NCI-H2029 (cell line): ENCODE data around the gene DUSP28.

ENCODE experiments used
- DNase-seq: peaks from one replicate; lab custom pipeline; 2025; lab: John Stamatoyannopoulos, UW

The DUSP28 gene

GRCh38 chr2:240560480-240561324 lies 545 bp downstream of the DUSP28 start:
- peak; percentile 96 for DNase-seq

GRCh38 chr2:240561325-240561971 lies 1.3 kb downstream of the DUSP28 start:
- DNase-seq: peak; percentile 21

GRCh38 chr2:240563231-240563630 lies 3.1 kb downstream of the DUSP28 start:
- DNase-seq: peak; percentile 91

GRCh38 chr2:240563951-240564560 lies 3.9 kb downstream of the DUSP28 start:
- DNase-seq: no peak

GRCh38 chr2:240564561-240565332 lies 4.6 kb downstream of the DUSP28 start:
- no peak for DNase-seq

GRCh38 chr2:240565333-240566202 lies 5.4 kb downstream of the DUSP28 start:
- peak; percentile 87 for DNase-seq

- peak; percentile 80 for DNase-seq
Observed at GRCh38 chr2:240566203-240567136, 6.3 kb downstream of the DUSP28 start.

GRCh38 chr2:240567137-240567871 lies 7.1 kb downstream of the DUSP28 start:
- peak; percentile 6 for DNase-seq

- peak; percentile 46 for DNase-seq
Observed at GRCh38 chr2:240567872-240568677, 7.9 kb downstream of the DUSP28 start, which contains the start of gene RNPEPL1. TSS of gene RNPEPL1 (plus strand) at chr2:240568484. CDS start at chr2:240568587, 103 bp downstream.

- DNase-seq: peak; percentile 63
Observed at GRCh38 chr2:240568678-240569522, 8.7 kb downstream of the DUSP28 start.

GRCh38 chr2:240569523-240569997 lies 9.4 kb downstream of the DUSP28 start:
- no peak for DNase-seq

- no peak for DNase-seq
Observed at GRCh38 chr2:240569998-240570530, 9.9 kb downstream of the DUSP28 start.

- no peak for DNase-seq
Observed at GRCh38 chr2:240570531-240571313, 10.6 kb downstream of the DUSP28 start.

GRCh38 chr2:240571314-240571973 lies 11.3 kb downstream of the DUSP28 start:
- no peak for DNase-seq
